Transverse colon (tissue), 4 donors: ENCODE data around the gene POLR3G. TPM values are rescaled to one million over a fixed set of nuclear protein-coding genes. Genes with fewer than 3 reads are reported as not detected.

Experiments used
- DNase-seq: peaks from one replicate; pipeline ENCODE4 v3.0.0-alpha.2; 2019
- H3K27ac ChIP-seq, 4 donors: fragments of 200-600 bp; sonication (generic); 2 replicates each; pipeline ENCODE4 v1.5.1; 2016 to 2018; ENCODE audit warnings: inconsistent platforms in 4 of 4
- H3K27me3 ChIP-seq: fragments of 200-600 bp; sonication (generic); 2 replicates; pipeline ENCODE4 v1.5.1; 2017; ENCODE audit warnings: inconsistent platforms
- H3K36me3 ChIP-seq, 4 donors: fragments of 200-600 bp; sonication (generic); 2 replicates each; pipeline ENCODE4 v1.5.1; 2017 to 2019; ENCODE audit warnings: inconsistent platforms in 4 of 4
- H3K4me1 ChIP-seq, 4 donors: fragments of 200-600 bp; sonication (generic); 2 replicates each; pipeline ENCODE4 v1.5.1; 2017 to 2020; ENCODE audit warnings: inconsistent platforms in 4 of 4
- H3K4me3 ChIP-seq, 4 donors: fragments of 200-600 bp; sonication (generic); 1 replicate in 1 of 4; 2 replicates in 3 of 4; pipeline versions ENCODE4 v1.5.1 to v1.6.1; 2017 to 2019; ENCODE audit warnings: inconsistent platforms in 4 of 4
- H3K9me3 ChIP-seq, 2 donors: fragments of 200-600 bp; sonication (generic); 2 replicates each; pipeline ENCODE4 v1.5.1; 2017 to 2019; ENCODE audit warnings: inconsistent platforms in 2 of 2
- CTCF ChIP-seq, 5 experiments: fragments of 200-600 bp in 3 of 5; fragments of 450-650 bp in 2 of 5; sonication (generic) in 3 of 5; IDR thresholded peaks; 1 replicate in 2 of 5; 2 replicates in 3 of 5; pipeline ENCODE4 v1.5.1; 2016 to 2017; ENCODE audit warnings: antibody characterized with exemption in 5 of 5, inconsistent platforms in 3 of 5, mild to moderate bottlenecking in 2 of 5, moderate library complexity in 1 of 5
- EP300 ChIP-seq: sonication (generic); formaldehyde crosslinking; IDR thresholded peaks from one replicate; pipeline ENCODE4 v1.6.1; 2017; ENCODE audit warnings: antibody characterized with exemption, low read depth
- POLR2A ChIP-seq: fragments of 450-650 bp; IDR thresholded peaks from one replicate; pipeline ENCODE4 v1.6.1; 2016; ENCODE audit warnings: antibody characterized with exemption, mild to moderate bottlenecking, moderate library complexity
- POLR2AphosphoS5 ChIP-seq, 3 donors: sonication (generic); formaldehyde crosslinking; IDR thresholded peaks; one replicate each; pipeline ENCODE4 v1.6.1; 2016; ENCODE audit warnings: antibody characterized with exemption in 3 of 3
- WGBS, 2 donors: methylation state at CpG; one replicate each; pipeline ENCODE4 v1.1.5; 2018; ENCODE audit warnings: low coverage in 1 of 2; 5-methylcytosine and 5-hydroxymethylcytosine counted together
- in situ Hi-C, 4 donors: fragments of 200-750 bp; cut with MboI; loops; one replicate each; pipeline versions ENCODE4 v1.15.0 to v1.15.1; 2017; ENCODE audit warnings: low sequenced_read_pairs in 3 of 4, low pct_ligation_motif_present in 1 of 4, low pct_unique_long_range_greater_than_20kb in 1 of 4
- intact Hi-C: fragments of 100-400 bp; cut with DNase I; formaldehyde crosslinking; loops from one replicate; pipeline ENCODE4 v1.15.1; 2023; ENCODE audit warnings: low total_unique reads
- total RNA-seq, 4 donors: library from RNA; depleted of rRNA; stranded (reverse); fragments of >200 nt; gene quantifications; one replicate each; pipeline ENCODE4 v1.1.0, GENCODE V29; 2016

The POLR3G gene
- total RNA-seq, 4 donors from 2014 or later: 1.1 to 6.7 (median 2.5) TPM; not detected in 1

GRCh38 chr5:90473396-90474234 is 1.0 kb upstream of the POLR3G start:
- intact Hi-C loops: loop anchor here (1.0 kb wide), 1 partner anchor 50 kb away; no protein-coding TSS in a partner anchor
- in situ Hi-C loops: loop anchor here in 2 of 4 donors (10.0 to 25.0 kb wide), 2 partner anchors 51 to 314 kb away; partner anchors contain the start of gene LYSMD3 (in 1 of the 2)
- WGBS, 2 donors: 0% methylated on average over 1 to 29 of the region's 56 CpGs

GRCh38 chr5:90475436-90475980 is 844 bp downstream of the POLR3G start:
- H3K9me3 ChIP-seq: no peaks in the 10 kb centered on the region
- peak overlapping the region in 3 of 4 donors; percentile 76 to 78 (median 77) for H3K4me3 ChIP-seq
- intact Hi-C loops: no loop called here
- peaks cover 5 to 28% (median 18%) of the 10 kb centered on the region in 4 donors for H3K4me1 ChIP-seq
- 64 to 70% methylated on average over 5 to 17 of the region's 17 CpGs for WGBS, 2 donors
- H3K36me3 ChIP-seq: no peaks in the 10 kb centered on the region
- DNase-seq: peak; percentile 8
- H3K27ac ChIP-seq: no peak overlapping the region
- in situ Hi-C loops: loop anchor here in 1 of 4 donors (10.0 kb wide), 1 partner anchor 49 kb away; the partner anchor contains the start of gene LYSMD3
- no peaks in the 10 kb centered on the region for H3K27me3 ChIP-seq
- TF ChIP-seq POLR2AphosphoS5 (IDR thresholded peaks at IDR 0.05): no peak
- TF ChIP-seq EP300: no peak

More at GRCh38 chr5:90473396-90474234, 1.0 kb upstream of the POLR3G start:
- TF ChIP-seq POLR2A: no peak
- no peak for TF ChIP-seq POLR2AphosphoS5 (IDR thresholded peaks at IDR 0.05)
- no peak for TF ChIP-seq EP300
- no peak for TF ChIP-seq CTCF (IDR thresholded peaks at IDR 0.05)
- Histone ChIP-seq H3K36me3 (no peaks in the 10 kb centered on the region), H3K9me3 (no peaks in the 10 kb centered on the region), H3K4me1 (peaks cover 5 to 28% (median 18%) of the 10 kb centered on the region in 4 donors), H3K27ac (peak overlapping the region; percentile 84 to 93 (median 92)), H3K4me3 (peak overlapping the region; percentile 75 to 78 (median 76)), H3K27me3 (no peaks in the 10 kb centered on the region)
- DNase-seq: peak; percentile 32

GRCh38 chr5:90476391-90476790 is 1.7 kb downstream of the POLR3G start:
- Histone ChIP-seq H3K4me1 (peaks cover 5 to 28% (median 18%) of the 10 kb centered on the region in 4 donors), H3K4me3 (no peak overlapping the region), H3K27ac (no peak overlapping the region), H3K27me3 (no peaks in the 10 kb centered on the region), H3K36me3 (no peaks in the 10 kb centered on the region), H3K9me3 (no peaks in the 10 kb centered on the region)
- intact Hi-C loops: no loop called here
- in situ Hi-C loops: loop anchor here in 1 of 4 donors (10.0 kb wide), 1 partner anchor 48 kb away; the partner anchor contains the start of gene LYSMD3
- DNase-seq: no peak
- TF ChIP-seq CTCF (IDR thresholded peaks at IDR 0.05) (no peak), POLR2A (no peak), EP300 (no peak), POLR2AphosphoS5 (IDR thresholded peaks at IDR 0.05) (no peak)
- 83 to 89% methylated on average over 3 of the region's 3 CpGs for WGBS, 2 donors

GRCh38 chr5:90477073-90477472 is 2.4 kb downstream of the POLR3G start:
- H3K27ac ChIP-seq: no peak overlapping the region
- H3K4me1 ChIP-seq: peaks cover 5 to 22% (median 18%) of the 10 kb centered on the region in 4 donors
- H3K36me3 ChIP-seq: no peaks in the 10 kb centered on the region
- H3K27me3 ChIP-seq: no peaks in the 10 kb centered on the region
- no peaks in the 10 kb centered on the region for H3K9me3 ChIP-seq
- no peak overlapping the region for H3K4me3 ChIP-seq
- in situ Hi-C loops (loop anchor here in 1 of 4 donors (10.0 kb wide), 1 partner anchor 48 kb away; the partner anchor contains the start of gene LYSMD3), intact Hi-C loops (no loop called here)
- TF ChIP-seq POLR2AphosphoS5 (IDR thresholded peaks at IDR 0.05): no peak
- no peak for TF ChIP-seq CTCF (IDR thresholded peaks at IDR 0.05)
- DNase-seq: no peak
- 79 to 86% methylated on average over 2 of the region's 2 CpGs for WGBS, 2 donors
